Colonic mucosa (tissue), 4 donors: ENCODE results near the gene SLC37A2. TPM values are rescaled to one million over a fixed set of nuclear protein-coding genes. Genes with fewer than 3 reads are reported as not detected.
"Not testable (repeated sequence)": the region's sequence is repeated elsewhere in the genome, so short reads cannot be mapped to it uniquely, and the experiment has no call there.

Experiments used
- DNase-seq: peaks from one replicate; pipeline ENCODE4 v3.0.0-alpha.2; 2020
- H3K27ac ChIP-seq: fragments of 200-600 bp; one replicate; pipeline ENCODE4 v1.8.0; 2021
- H3K27me3 ChIP-seq: fragments of 200-600 bp; one replicate; pipeline ENCODE4 v1.8.0; 2021
- H3K36me3 ChIP-seq: fragments of 200-600 bp; one replicate; pipeline ENCODE4 v1.8.0; 2021
- H3K4me1 ChIP-seq: fragments of 200-600 bp; one replicate; pipeline ENCODE4 v1.8.0; 2021; ENCODE audit warnings: mild to moderate bottlenecking
- H3K4me3 ChIP-seq: fragments of 200-600 bp; one replicate; pipeline ENCODE4 v1.8.0; 2021
- H3K9ac ChIP-seq, 2 donors: one replicate each; pipeline ENCODE4 v1.7.0; 2013; ENCODE audit warnings: control low read depth in 2 of 2, low read depth in 2 of 2, low read length in 2 of 2
- H3K9me3 ChIP-seq: fragments of 200-600 bp; one replicate; pipeline ENCODE4 v1.8.0; 2021
- CTCF ChIP-seq: fragments of 200-600 bp; IDR thresholded peaks from one replicate; pipeline ENCODE4 v1.8.0; 2022; ENCODE audit warnings: antibody characterized with exemption, mild to moderate bottlenecking
- intact Hi-C: fragments of 100-400 bp; cut with DNase I; formaldehyde crosslinking; loops from one replicate; pipeline ENCODE4 v1.14.1; 2022
- total RNA-seq, 2 donors: library from RNA; stranded (reverse); fragmentation: NEBNext Ultra II Directional in 1 of 2; extraction: Animal tissue kit (Norgen Biotek cat#: 25700) in 1 of 2; gene quantifications; one replicate each; pipeline ENCODE4 v1.2.1, GENCODE V29; 2021
- donor health status: healthy.
- donor health status: DM: no; HTN: no; CAD: no.
- donor health status: DM: no; HTN: no; CAD: no.

Gene SLC37A2
- total RNA-seq, 2 donors from 2014 or later = 2.2 to 5.1 TPM

- DNase-seq = no peak
- Histone ChIP-seq H3K9ac (no peak overlapping the region), H3K36me3 (no peaks in the 10 kb centered on the region), H3K4me1 (no peaks in the 10 kb centered on the region), H3K9me3 (no peaks in the 10 kb centered on the region), H3K4me3 (no peak overlapping the region), H3K27ac (no peak overlapping the region), H3K27me3 (no peaks in the 10 kb centered on the region)
- intact Hi-C loops = no loop called here
- TF ChIP-seq CTCF = no peak
Observed at GRCh38 chr11:125036933-125037332, 26.2 kb upstream of the SLC37A2 start.

DNA sequence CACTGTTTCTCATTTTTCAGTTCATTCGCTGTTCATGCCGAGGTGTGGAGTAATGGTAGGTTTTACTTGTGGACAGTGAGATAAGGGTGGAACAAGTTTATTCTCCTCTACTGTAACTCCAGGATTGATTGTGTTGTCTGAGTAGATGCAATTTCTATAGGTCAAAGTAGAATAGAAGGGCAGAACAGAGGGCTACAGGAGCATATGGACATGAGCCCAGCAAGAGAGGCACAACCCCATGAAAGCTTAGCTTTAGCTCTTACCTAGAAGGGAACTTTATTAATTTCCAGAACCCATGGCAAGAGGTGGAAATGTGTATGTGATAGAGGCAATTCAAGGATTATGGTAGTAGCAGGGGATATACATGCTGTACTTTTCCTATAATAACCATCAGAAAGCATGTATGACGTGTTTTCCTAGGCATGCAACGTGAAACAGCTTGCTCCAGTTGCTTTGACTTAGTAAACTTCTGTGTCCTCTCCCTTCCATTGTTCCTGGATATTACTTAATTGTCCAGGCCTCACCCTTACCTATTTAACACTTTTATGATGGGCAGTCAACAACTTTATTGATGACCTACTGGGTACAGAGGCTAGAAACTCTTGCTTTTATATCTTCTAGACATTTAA lies 13.8 kb upstream of the SLC37A2 start:
- H3K27me3 ChIP-seq = no peaks in the 10 kb centered on the region
- no peaks in the 10 kb centered on the region for H3K36me3 ChIP-seq
- H3K27ac ChIP-seq = no peak overlapping the region
- no peak overlapping the region for H3K4me3 ChIP-seq
- H3K9ac ChIP-seq = no peak overlapping the region
- no peaks in the 10 kb centered on the region for H3K9me3 ChIP-seq
- intact Hi-C loops = no loop called here
- no peak for TF ChIP-seq CTCF
- no peaks in the 10 kb centered on the region for H3K4me1 ChIP-seq
- DNase-seq = no peak

DNA sequence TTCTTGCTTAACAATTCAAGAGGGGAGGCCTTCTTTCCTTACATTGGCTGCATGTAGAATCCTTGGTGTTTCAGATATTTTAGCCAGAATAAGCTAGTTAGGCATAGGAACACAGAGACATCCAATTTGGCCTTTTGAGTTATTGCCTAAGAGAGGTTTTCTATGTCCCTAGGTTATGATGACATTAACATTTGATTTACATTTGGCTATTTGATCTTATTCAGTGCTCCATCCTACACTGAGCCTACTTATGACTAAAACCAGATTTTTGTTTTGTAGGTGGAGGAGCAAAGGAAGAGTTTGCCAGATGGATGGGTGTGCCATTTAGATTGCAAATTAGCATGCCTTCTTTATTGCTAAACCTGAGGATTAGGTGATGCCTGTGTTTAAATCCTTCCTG lies 11.1 kb upstream of the SLC37A2 start:
- intact Hi-C loops = no loop called here
- TF ChIP-seq CTCF = no peak
- Histone ChIP-seq H3K9ac (no peak overlapping the region), H3K27me3 (no peaks in the 10 kb centered on the region), H3K36me3 (no peaks in the 10 kb centered on the region), H3K4me1 (no peaks in the 10 kb centered on the region), H3K9me3 (no peaks in the 10 kb centered on the region), H3K27ac (no peak overlapping the region), H3K4me3 (no peak overlapping the region)
- no peak for DNase-seq

DNA sequence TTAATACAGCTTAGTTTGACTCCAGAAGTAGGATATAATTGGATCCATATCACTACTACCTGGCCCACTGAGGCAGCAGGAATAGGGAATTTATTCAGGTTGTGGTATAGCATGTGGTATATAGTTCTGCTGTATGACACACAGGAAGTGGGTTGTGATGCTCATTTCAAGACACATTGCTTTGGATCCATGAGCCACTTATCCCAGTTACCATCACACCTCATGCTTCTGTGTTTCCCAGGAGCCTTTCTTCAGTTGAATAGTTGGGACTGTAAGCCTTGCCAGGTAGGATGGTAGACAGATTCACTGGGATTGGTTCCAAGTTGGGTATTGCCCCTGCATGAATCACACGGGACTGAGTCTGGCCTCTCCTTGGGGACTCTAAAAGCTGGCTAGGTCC lies 9.9 kb upstream of the SLC37A2 start:
- H3K4me3 ChIP-seq = no peak overlapping the region
- DNase-seq = no peak
- no peaks in the 10 kb centered on the region for H3K4me1 ChIP-seq
- intact Hi-C loops = no loop called here
- H3K9me3 ChIP-seq = no peaks in the 10 kb centered on the region
- no peaks in the 10 kb centered on the region for H3K36me3 ChIP-seq
- no peak overlapping the region for H3K9ac ChIP-seq
- TF ChIP-seq CTCF = no peak
- H3K27me3 ChIP-seq = no peaks in the 10 kb centered on the region
- H3K27ac ChIP-seq = no peak overlapping the region

- DNase-seq = no peak
- H3K36me3 ChIP-seq = no peaks in the 10 kb centered on the region
- H3K9ac ChIP-seq = no peak overlapping the region
- H3K4me1 ChIP-seq = no peaks in the 10 kb centered on the region
- intact Hi-C loops = no loop called here
- no peaks in the 10 kb centered on the region for H3K27me3 ChIP-seq
- no peak overlapping the region for H3K27ac ChIP-seq
- no peak for TF ChIP-seq CTCF
- no peaks in the 10 kb centered on the region for H3K9me3 ChIP-seq
- no peak overlapping the region for H3K4me3 ChIP-seq
Observed at GRCh38 chr11:125055107-125055715, 7.9 kb upstream of the SLC37A2 start.

- H3K9me3 ChIP-seq, DNase-seq, H3K36me3 ChIP-seq, intact Hi-C loops, H3K4me3 ChIP-seq, H3K27me3 ChIP-seq, H3K4me1 ChIP-seq, H3K27ac ChIP-seq, H3K9ac ChIP-seq: not testable (repeated sequence)
Observed at GRCh38 chr11:125056111-125056510, 7.0 kb upstream of the SLC37A2 start.
